HG03432 (cell line): ENCODE data around the gene CD4.

ENCODE experiments used
- ATAC-seq: cut with Tn5 transposase; IDR thresholded peaks from one replicate; pipeline ENCODE4 v1.9.1; 2021; ENCODE audit warnings: mild to moderate bottlenecking, moderate library complexity; ENCODE audit not compliant: unreplicated experiment

The CD4 gene

GRCh38 chr12:6810758-6811157 lies 21.4 kb downstream of the CD4 start:
- ATAC-seq = no peak

GRCh38 chr12:6813363-6813762 lies 24.0 kb downstream of the CD4 start:
- no peak for ATAC-seq

DNA sequence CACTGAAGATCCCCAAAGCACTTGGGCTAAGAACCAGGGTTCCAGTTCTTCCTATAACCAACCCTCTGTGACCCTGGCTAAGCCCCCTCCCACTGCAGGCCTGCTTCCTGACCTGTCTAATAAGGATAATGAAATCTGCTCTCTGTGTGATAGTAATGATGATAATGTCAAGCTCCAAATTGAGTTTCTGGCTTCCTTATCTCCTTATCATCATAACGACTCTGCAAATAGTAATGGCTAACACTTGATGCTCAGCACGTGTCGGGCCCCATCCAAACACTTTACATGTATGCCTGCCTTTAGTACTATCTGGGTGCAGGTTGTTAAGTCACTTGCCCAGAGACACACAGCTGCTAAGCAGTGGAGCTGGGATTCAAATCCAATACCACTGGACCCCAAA lies 27.3 kb downstream of the CD4 start:
- no peak for ATAC-seq

GRCh38 chr12:6817098-6817497 lies 27.8 kb downstream of the CD4 start:
- no peak for ATAC-seq

GRCh38 chr12:6817662-6818157 lies 28.4 kb downstream of the CD4 start:
- no peak for ATAC-seq

- no peak for ATAC-seq
Measured at GRCh38 chr12:6818222-6818621, 28.9 kb downstream of the CD4 start.

GRCh38 chr12:6818645-6819044 lies 29.3 kb downstream of the CD4 start:
- no peak for ATAC-seq

- ATAC-seq = no peak
Measured at GRCh38 chr12:6819106-6820030, 30.0 kb downstream of the CD4 start.

GRCh38 chr12:6820166-6820565 lies 30.8 kb downstream of the CD4 start:
- ATAC-seq = no peak

DNA sequence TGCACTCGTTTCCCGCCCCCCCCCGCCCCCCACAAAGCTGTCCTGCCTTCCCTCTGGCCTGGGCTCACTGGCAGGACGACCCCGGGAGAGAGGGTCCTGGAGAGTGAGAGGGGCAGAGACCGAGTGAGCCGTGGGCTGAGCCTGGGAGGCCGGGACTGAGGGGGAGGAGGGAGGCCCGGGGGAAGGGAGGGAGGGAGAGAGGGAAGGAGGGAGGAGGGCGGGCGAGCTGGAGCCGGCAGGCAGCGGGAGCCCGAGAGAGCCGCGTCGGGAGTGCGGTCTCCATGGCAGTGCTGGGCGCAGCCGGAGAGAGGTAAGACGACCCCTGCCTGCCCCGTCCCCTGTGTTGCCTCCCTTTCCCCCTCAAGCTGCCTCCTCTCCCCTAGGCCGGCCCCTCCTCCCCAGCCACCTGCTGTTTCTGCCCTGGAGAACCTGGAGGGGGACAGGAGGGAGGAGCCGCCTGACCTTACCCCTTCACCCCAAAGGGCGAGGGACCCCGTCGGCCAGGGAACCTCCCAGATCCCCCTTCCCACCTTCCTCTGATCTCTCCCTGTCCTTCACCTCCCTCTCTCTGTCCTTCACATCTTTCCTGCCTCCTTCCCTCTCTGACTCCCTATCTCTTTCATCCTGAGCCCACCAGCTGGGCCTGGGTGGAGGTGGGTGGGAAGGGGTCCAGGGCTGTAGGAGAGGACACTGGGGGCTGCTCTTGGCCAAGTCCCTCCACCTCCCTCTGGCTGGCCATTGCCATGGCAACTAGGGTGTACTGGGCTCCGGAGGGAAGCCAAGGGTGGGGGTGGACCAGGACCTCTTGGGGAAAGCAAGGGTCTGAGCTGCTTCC lies 32.5 kb downstream of the CD4 start, which contains the start of gene GPR162:
GPR162 (plus strand) TSS at position 231 of the 835 bp plus-strand sequence. CDS start 2,078 bp downstream, outside the sequence.
- no peak for ATAC-seq

GRCh38 chr12:6822426-6823135 lies 33.3 kb downstream of the CD4 start:
- no peak for ATAC-seq

DNA sequence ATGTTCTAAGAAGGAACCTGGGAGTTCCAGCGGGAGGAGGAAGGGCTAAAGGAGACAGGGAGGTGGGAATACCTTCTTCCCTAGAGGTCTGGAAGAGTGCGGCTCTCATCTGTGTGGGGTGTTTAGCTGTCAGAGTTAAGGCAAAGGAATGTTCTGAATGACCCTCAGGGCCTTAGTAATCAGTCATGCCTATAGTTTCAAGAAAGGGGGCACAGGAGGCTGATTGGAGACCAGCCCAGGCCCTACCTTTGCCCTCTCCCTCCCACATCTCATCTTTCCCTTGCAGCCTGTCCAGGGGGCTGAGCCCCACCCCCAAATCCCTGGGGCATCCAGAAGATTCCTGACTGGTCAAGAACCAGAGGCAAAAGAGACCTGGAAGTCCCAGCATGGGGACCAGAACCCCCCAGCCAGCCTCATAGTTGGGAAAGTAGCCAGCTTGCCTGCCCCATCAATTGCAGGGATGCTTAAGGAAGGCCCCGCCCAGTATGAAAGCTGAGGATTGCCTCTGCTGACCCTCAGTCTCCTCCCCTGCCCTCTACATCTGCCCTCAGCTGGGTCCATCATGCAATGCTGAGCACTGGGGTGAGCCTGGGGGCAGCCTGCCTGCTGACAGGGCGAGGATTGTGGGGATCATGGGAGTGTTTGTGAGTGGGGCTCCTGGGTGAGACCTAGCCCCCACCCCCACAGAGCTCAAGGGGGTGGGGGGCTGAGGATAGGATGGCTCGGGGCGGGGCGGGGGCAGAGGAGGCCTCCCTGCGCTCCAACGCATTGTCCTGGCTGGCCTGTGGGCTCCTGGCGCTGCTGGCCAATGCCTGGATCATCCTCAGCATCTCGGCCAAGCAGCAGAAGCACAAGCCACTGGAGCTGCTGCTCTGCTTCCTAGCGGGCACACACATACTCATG lies 34.1 kb downstream of the CD4 start:
- no peak for ATAC-seq

DNA sequence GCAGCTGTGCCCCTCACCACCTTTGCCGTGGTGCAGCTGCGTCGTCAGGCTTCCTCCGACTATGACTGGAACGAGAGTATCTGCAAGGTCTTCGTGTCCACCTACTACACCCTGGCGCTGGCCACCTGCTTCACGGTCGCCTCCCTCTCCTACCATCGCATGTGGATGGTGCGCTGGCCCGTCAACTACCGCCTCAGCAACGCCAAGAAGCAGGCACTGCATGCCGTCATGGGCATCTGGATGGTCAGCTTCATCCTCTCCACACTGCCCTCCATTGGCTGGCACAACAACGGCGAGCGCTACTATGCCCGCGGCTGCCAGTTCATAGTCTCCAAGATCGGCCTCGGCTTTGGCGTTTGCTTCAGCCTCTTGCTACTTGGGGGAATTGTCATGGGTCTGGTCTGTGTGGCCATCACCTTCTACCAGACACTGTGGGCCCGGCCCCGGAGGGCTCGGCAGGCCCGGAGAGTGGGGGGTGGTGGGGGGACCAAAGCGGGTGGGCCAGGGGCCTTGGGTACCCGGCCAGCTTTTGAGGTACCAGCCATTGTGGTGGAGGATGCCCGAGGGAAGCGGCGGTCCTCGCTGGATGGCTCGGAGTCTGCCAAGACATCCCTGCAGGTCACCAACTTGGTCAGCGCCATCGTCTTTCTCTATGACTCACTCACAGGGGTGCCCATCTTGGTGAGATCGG lies 34.9 kb downstream of the CD4 start:
- no peak for ATAC-seq

DNA sequence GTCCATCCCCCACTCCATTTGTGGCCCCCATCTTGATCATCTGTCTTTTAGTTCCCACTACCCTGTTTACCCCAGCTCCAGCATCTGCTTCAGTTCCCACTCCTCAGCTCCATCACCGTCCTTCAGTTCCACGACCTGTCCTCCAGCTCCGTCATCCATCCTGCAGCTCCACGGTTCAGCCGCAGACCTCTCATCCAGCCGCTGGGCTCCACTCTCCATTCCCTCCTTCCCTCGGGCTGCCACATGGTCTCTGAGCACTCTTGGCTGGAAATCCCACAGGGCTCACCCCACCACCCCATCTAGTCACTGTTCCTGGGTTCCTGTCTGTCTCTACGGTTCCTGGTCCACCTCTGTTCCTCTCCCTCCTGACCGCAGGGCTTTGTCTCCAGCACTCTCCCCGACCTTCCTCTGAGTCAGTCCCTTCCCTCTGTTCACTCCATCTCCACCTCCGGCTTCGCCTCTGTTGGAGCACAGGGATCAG lies 35.6 kb downstream of the CD4 start:
- ATAC-seq = no peak

DNA sequence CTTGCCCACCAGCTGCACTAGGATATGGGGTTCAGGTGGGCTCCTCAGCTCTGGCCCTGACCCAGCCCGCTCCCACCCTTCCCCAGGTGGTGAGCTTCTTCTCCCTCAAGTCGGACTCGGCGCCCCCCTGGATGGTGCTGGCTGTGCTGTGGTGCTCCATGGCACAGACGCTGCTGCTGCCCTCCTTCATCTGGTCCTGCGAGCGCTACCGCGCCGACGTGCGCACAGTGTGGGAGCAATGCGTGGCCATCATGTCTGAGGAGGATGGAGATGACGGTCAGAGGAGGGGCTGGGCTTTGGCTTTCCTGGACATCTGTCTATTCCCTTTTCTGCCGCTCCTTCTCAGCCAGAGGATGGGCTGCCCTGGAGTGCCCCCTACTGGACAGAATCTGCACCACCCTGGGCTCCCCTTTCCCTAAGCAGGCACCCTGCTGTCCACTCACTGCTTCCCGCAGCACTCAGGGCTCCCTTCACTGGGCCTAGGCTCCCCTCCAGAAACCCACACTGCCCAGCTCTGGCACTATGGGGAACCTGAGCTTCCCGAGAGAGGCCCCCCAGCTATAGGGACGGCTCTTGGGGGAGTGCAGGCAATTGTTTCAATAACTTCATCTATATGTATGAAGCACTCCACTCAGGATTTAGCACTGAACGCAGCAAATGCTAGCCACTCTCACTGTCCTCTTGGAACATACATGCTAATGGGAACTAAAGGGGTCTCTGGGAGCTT lies 36.2 kb downstream of the CD4 start:
- peak; percentile 53 for ATAC-seq

DNA sequence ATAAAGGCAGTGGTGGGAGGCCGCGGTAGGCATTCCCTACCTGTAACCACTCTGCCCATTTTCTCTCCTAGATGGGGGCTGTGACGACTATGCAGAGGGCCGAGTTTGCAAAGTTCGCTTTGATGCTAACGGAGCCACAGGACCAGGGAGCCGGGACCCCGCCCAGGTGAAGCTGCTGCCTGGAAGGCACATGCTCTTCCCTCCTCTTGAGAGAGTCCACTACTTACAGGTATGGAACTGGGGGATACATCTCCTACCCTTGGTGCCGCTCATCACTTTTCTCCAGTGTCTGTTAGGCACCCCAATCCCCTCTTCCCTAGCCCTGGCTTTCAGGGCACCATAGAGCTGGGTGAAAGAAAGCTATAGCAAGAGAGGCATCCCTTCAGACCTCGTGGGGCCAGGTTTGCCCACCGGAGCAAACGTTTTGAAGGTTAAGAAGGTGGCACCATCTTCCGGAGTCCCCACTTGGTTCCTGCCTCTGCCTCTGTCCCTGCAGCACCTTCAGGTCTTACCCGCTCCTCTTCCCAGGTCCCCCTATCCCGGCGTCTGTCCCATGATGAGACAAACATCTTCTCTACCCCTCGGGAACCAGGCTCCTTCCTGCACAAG lies 36.9 kb downstream of the CD4 start:
- no peak for ATAC-seq

DNA sequence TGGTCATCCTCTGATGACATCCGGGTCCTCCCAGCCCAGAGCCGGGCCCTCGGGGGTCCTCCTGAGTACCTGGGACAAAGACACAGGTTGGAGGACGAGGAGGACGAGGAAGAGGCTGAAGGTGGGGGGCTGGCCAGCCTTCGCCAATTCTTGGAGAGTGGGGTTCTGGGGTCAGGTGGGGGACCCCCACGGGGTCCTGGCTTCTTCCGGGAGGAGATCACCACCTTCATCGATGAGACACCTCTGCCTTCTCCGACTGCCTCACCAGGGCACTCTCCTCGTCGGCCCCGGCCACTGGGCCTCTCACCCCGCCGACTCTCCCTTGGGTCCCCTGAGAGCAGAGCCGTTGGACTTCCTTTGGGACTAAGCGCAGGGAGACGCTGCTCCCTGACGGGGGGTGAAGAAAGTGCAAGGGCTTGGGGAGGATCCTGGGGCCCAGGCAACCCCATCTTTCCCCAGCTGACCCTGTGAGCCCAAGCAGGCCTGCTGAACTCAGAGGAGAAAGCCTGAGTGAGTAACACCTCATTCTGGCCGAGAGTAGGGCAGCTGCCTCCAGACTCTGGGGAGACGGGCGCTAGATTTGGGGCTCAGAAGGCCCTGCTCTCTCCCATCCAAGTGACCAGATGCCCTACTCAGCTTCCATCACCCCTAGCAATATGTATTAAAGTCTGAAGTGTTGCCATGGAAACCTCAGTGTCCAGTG lies 37.6 kb downstream of the CD4 start:
- ATAC-seq = no peak
